Thymus (tissue), 11 donors: ENCODE data around the gene OOEP. TPM values are rescaled to one million over a fixed set of nuclear protein-coding genes. Genes with fewer than 3 reads are reported as not detected.

Experiments
- DNase-seq, 9 donors: peaks; one replicate each; pipeline ENCODE4 v3.0.0-alpha.2; 2013; ENCODE audit warnings: low spot score in 9 of 9, low read depth in 6 of 9, missing footprints in 1 of 9
- H3K27ac ChIP-seq, 2 donors: one replicate each; pipeline ENCODE4 v1.5.1; 2013; ENCODE audit warnings: control low read depth in 1 of 2, low read depth in 1 of 2, low read length in 1 of 2, mild to moderate bottlenecking in 1 of 2, moderate library complexity in 1 of 2
- H3K27me3 ChIP-seq, 2 donors: one replicate each; pipeline ENCODE4 v1.5.1; 2013; ENCODE audit warnings: low read length in 1 of 2; ENCODE audit not compliant: control insufficient read depth in 2 of 2, insufficient read depth in 1 of 2
- H3K36me3 ChIP-seq, 2 donors: one replicate each; pipeline ENCODE4 v1.5.1; 2013; ENCODE audit warnings: low read length in 1 of 2, mild to moderate bottlenecking in 1 of 2, moderate library complexity in 1 of 2; ENCODE audit not compliant: control insufficient read depth in 2 of 2, insufficient read depth in 2 of 2
- H3K4me1 ChIP-seq, 2 donors: one replicate each; pipeline ENCODE4 v1.5.1; 2013; ENCODE audit warnings: low read length in 2 of 2; ENCODE audit not compliant: control insufficient read depth in 2 of 2, insufficient read depth in 2 of 2
- H3K4me3 ChIP-seq, 2 donors: one replicate each; pipeline ENCODE4 v1.5.1; 2013; ENCODE audit warnings: low read length in 2 of 2, control low read depth in 1 of 2, mild to moderate bottlenecking in 1 of 2
- H3K9me3 ChIP-seq, 2 donors: one replicate each; pipeline ENCODE4 v1.5.1; 2013; ENCODE audit warnings: low read length in 1 of 2, mild to moderate bottlenecking in 1 of 2; ENCODE audit not compliant: control insufficient read depth in 2 of 2, insufficient read depth in 1 of 2
- WGBS: extraction: QIAGEN DNeasy Blood & Tissue Kit; methylation state at CpG from one replicate; pipeline ENCODE4 v1.1.7; 2013; 5-methylcytosine and 5-hydroxymethylcytosine counted together
- polyA plus RNA-seq: library from polyadenylated mRNA; stranded (reverse); fragments of 200-250 nt; gene quantifications from one replicate; pipeline ENCODE4 v1.2.3, GENCODE V29; 2013
- total RNA-seq: library from RNA; stranded (reverse); fragments of 120-200 nt; gene quantifications from one replicate; pipeline ENCODE4 v1.2.4, GENCODE V29; 2013
- donor health status: healthy.

Gene OOEP
- total and polyA plus RNA-seq, 2 donors, result 0.23 TPM; not detected in 1

DNA sequence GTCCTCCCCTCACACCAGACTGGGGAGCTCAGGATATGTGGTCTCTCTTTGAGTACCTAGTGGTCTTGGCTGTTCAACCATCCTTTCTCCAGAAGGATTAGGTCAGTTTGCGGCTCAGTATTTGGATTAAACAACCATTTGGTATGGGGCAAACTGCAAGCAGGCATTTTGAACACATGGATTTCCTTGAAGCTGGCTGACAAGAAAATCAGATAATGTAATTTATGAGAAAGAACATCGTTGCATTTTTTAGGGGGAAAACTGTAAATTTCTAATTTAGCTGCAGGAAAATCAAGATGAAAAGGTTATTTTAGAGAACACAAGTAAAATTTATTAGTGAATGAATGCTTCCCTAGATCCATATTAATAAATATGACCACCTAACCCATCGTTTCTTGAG, 40.9 kb downstream of the OOEP start:
- Histone ChIP-seq H3K36me3 (no peaks in the 10 kb centered on the region), H3K27me3 (no peaks in the 10 kb centered on the region), H3K9me3 (no peaks in the 10 kb centered on the region), H3K27ac (no peak overlapping the region), H3K4me3 (no peak overlapping the region), H3K4me1 (no peaks in the 10 kb centered on the region)
- DNase-seq, result no peak
- 72% methylated on average over 3 of the region's 3 CpGs for WGBS

DNA sequence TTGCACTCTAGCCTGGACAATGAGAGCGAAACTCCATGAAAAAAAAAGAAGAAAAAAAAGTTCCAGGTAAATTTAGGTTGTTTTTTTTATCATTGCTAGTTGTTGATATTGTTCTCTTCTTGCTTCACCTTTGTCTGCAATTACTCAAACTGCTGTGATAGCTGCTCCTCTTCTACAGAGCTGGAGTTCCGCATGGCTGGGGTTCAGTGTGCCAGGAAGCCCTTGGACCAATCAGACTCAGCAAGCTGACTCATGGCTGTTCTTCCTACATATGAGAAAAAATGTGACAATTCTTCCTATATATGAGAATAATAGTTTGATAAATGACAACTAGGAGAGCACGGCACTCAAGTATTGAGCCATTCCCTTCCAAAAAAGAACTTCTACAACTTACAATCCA, 44.0 kb downstream of the OOEP start:
- H3K27me3 ChIP-seq, result no peaks in the 10 kb centered on the region
- H3K36me3 ChIP-seq, result no peaks in the 10 kb centered on the region
- H3K4me3 ChIP-seq, result no peak overlapping the region
- no peak for DNase-seq
- no peaks in the 10 kb centered on the region for H3K4me1 ChIP-seq
- H3K9me3 ChIP-seq, result no peaks in the 10 kb centered on the region
- H3K27ac ChIP-seq, result no peak overlapping the region
- 95% methylated on average over 3 of the region's 3 CpGs for WGBS

DNA sequence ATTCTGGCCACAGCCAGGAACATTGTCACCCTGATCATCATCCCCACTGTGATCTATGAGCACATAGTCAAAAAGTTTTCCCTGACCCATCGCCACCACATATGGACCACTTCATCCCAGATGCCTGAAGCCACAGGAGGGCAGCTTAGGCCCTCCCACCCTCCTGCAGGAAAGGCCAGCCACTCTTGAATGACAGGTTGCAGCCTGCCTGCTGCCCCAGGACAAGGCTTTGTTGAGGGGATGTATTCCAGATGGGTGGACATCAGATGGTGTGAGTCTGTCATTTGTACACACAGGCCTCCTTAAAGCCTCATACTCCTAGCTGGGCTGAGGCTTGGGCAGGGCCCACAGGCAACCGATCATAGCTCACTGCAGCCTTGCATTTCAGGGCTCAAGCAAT, 46.4 kb downstream of the OOEP start:
- 96% methylated on average over 2 of the region's 2 CpGs for WGBS
- Histone ChIP-seq H3K4me1 (no peaks in the 10 kb centered on the region), H3K4me3 (no peak overlapping the region), H3K36me3 (no peaks in the 10 kb centered on the region), H3K27ac (no peak overlapping the region), H3K9me3 (peaks cover 0 to 3% of the 10 kb centered on the region in 2 donors), H3K27me3 (no peaks in the 10 kb centered on the region)
- DNase-seq, result no peak

Other genes with a start within 250 kb of the OOEP start
- 1.4 TPM for gene KHDC1L, start 144.4 kb downstream of the OOEP start, total RNA-seq
- 2.8 TPM for gene KHDC1L, start 144.4 kb downstream of the OOEP start, polyA plus RNA-seq
- 2.3 TPM for gene KHDC1, start 106.7 kb downstream of the OOEP start, total RNA-seq
- gene KHDC1, start 106.7 kb downstream of the OOEP start, polyA plus RNA-seq, result 4.1 TPM
- 0.09 TPM for gene DPPA5, start 15.6 kb downstream of the OOEP start, total RNA-seq
- gene DPPA5, start 15.6 kb downstream of the OOEP start, polyA plus RNA-seq, result 0.39 TPM
- gene KHDC3L, start 7.2 kb downstream of the OOEP start, total RNA-seq, result 0.14 TPM
- 0.68 TPM for gene KHDC3L, start 7.2 kb downstream of the OOEP start, polyA plus RNA-seq
- 0.14 TPM for gene DDX43, start 24.9 kb upstream of the OOEP start, total RNA-seq
- gene DDX43, start 24.9 kb upstream of the OOEP start, polyA plus RNA-seq, result 0.66 TPM
- 6.1 TPM for gene CGAS, start 82.4 kb upstream of the OOEP start, total RNA-seq
- gene CGAS, start 82.4 kb upstream of the OOEP start, polyA plus RNA-seq, result 4.7 TPM
- gene MTO1, start 91.8 kb upstream of the OOEP start, total RNA-seq, result 25.1 TPM
- gene MTO1, start 91.8 kb upstream of the OOEP start, polyA plus RNA-seq, result 27.2 TPM
- 18,464 TPM for gene EEF1A1, start 151.1 kb upstream of the OOEP start, total RNA-seq
- gene EEF1A1, start 151.1 kb upstream of the OOEP start, polyA plus RNA-seq, result 12,119 TPM